ENCODE data around the gene SLC25A51.
A peak's percentile ranks its signal among the peaks of the same experiment; 100 is the strongest.
"Not testable (repeated sequence)": the region's sequence is repeated elsewhere in the genome, so short reads cannot be mapped to it uniquely, and the experiment has no call there.

The SLC25A51 gene

DNA sequence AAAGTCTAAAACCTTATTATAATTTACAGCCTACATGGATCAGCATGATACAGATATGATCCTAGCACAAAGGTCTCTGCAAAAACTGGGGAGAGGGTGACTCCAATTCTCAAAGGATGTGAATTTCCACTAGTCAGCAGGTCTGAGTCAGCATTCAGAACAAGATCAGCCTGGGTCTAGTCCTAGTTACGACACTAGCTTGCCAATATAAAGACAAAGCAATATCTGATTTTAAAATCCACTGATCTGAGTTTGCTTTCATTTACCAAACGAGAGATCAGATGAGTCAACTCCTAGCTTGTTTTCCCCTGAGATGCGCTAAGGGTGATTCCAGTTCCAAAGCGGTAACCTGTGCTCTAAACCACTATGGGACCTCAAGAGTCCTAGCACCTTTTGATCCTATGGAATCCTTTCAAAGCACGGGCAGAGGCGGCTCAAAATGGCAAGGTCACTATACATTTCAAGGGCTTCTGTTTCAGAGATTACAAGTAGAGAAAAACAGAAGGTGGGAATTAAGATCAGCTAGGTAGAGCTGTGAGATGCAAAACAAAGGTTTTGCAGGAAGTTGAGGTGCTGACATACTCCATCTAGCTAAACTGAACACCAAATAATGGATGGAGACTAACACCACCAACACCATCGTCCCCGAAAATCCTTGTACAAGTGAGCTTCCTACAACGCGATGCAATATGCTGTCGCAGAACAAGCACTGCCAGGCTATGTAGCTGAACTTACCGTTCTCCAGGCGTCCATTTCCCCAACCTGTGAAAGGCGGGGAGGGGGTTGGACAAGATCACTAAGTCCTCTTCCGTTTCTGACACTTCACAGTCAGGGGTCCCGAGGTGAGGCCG lies 906 bp downstream of the SLC25A51 start:
- DNase-seq (ENCODE audit: low spot score), result peak; percentile 31

DNA sequence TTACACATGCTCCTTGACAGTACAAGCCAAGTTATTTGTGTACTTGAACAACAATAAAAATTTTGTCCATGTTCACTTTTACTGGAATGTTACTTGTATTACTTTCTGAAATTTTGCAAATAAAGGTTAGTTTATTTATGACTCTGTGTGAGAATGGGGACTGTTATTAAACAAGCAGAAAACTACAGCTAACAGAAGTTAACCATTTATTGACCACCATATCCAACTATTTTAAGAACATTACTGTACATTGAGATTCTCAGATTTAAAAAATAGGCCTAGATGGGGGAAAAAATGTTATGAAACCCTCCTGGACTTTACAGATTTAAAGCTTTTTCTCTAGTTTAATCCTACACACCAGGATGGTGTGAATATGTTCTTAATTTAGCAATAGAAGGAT lies 1.8 kb downstream of the SLC25A51 start:
- no peak for DNase-seq (ENCODE audit: low spot score)

DNA sequence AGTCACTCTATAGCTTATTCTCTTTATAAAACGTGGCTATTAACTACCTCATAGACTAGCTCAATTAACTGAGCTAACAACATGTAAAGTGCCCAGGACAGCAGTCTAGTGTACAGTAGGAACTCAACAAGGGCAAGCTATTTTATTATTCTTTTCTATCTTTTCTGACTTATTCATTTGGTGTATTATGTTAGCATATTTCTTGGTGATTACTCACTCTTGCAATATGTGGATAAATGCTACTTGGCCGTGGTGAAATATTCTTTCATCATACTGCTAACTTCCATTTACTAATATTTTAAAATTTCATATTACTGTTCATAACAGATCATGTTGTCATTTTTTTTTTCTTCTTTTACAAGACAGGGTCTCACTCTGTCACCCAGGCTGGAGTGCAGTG lies 4.9 kb downstream of the SLC25A51 start:
- DNase-seq (ENCODE audit: low spot score), result no peak

DNA sequence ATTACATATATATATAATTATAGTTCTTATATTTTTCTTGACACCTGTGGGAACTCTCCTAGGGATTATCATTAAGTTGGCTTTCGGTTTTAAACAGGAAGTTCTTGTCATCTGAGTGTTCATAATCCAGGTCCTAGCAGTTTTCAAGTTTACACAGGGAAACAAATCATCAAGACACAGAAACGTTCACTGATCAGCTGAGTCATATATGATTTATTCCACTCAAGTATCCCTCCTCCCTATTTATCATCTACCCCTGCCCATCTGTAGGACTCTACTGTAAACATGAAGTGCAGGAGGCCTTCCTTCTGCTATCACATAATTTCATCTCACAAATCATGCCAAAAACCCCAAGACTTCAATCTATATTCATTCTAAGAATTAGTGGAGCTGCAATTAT lies 6.3 kb downstream of the SLC25A51 start:
- DNase-seq (ENCODE audit: low spot score), result no peak

DNA sequence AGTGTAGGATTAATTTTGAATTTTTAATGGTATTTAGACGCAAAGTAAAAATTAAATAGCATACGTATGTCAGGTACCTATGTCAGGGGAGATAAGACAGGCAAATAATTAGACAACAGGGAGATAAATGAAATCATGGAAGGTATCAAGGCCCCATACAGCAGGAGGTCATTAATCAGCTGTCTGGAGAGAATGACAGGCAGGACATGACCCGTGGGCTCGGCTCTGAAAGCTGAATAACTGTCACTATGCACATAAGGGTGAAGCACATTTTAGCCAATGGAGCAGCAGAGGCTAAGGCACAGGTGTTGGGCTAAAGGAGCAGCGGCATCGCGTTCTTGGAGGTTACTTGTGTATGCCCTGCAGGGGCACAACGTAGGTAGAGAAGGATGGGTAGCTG lies 11.9 kb downstream of the SLC25A51 start:
- no peak for DNase-seq (ENCODE audit: low spot score)

DNA sequence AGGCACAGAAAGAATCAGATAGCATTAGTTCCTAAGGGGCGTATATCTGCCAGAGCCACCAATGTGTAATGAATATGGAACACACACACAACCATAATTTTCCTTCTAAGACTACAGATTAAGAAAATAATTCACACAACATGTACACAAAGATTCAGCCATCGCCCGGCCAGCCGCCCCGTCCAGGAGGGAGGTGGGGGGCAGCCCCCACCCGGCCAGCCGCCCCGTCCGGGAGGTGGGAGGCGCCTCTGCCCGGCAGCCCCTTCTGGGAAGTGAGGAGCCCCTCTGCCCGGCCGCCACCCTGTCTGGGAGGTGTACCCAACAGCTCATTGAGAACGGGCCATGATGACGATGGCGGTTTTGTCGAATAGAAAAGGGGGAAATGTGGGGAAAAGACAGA lies 12.9 kb downstream of the SLC25A51 start:
- DNase-seq (ENCODE audit: low spot score), result not testable (repeated sequence)

DNA sequence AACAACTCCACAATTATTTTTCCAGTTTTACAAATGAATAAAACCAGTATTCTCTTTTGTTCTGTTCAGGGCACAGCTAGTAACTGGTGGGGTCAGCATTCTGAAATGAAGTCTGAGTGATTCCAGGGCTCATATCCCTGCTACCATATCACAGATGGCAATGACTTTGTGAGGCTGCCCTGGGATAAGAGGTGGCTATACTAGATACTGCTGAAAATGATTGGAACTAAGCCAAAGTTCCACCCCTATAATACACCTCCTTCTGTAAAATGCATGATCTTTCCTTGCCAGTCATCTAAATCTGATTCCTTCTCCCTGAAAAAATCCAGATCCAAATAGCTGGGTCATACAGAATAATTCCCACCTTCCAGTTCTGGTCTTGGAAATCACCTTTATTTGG lies 14.4 kb downstream of the SLC25A51 start:
- no peak for DNase-seq (ENCODE audit: low spot score)

DNA sequence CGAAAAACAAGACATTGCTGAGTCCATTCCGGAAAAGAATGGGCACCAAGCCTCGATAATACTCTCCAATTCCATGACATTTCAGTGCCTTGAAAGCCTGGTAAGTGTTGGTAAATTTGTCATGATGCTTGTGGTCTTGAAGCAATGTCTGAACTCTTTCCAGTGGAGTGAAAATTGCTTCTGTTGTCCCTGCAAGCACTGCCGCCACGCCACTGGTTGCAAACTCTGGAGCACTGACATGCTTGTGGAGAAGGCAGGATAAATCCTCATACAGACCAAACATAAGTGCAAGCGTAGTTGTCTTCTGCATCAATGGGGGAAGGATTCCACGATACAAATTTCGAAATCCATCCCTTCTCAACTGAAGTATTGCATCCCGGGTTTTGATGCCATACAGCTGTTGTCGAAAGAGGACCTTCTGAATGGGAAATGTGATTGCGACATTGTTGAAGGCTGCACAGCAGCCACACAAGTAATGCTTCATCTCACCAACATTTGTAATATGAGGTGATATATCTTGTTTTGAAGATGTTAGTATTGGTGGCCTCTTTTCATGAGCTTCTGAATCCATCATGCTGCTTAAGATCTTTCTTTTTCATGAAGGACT lies 15.8 kb downstream of the SLC25A51 start:
- DNase-seq (ENCODE audit: low spot score), result not testable (repeated sequence)

DNA sequence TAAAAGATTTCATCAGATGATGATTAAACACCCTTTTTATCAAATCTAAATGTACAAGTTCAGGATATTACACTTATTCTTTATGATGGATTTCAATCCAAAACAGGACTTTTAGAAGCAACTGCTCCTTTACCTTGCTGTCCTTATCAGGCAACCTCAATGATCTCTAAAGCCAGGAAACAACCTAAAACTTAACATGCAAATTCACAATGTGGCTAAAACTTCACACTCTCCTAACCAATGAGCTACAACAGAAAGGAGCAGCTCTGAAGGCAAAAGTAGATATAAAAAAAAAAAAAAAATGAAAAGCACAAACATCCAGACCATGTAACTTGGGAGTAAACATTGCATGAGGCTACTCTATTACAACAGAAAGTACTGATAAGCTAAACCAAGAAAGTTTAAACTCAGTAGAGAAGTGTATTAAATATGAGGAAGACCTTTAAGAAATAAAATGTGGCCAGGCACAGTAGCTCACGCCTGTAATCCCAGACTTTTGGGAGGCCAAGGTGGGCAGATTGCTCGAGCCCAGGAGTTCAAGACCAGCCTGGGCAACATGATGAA lies 22.9 kb downstream of the SLC25A51 start:
- no peak for DNase-seq (ENCODE audit: low spot score)

DNA sequence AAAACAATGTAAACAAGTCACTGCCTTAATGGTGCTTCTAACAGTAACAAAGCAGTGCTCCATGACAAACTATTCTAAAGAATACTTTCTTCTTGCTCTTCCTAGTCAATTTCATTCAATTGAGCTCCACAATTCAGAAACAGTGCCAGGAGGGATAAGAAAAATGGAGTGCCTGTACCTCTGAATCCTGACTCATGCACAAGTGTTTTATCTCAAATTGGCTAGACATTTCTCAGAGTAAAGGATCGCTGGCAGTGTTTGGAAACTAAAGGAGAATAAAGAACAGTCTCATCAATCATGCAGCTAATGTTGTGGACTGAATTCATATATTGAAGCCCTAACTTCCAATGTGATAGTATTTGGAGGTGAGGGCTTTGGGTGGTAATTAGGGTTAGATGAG lies 27.6 kb downstream of the SLC25A51 start:
- no peak for DNase-seq (ENCODE audit: low spot score)

DNA sequence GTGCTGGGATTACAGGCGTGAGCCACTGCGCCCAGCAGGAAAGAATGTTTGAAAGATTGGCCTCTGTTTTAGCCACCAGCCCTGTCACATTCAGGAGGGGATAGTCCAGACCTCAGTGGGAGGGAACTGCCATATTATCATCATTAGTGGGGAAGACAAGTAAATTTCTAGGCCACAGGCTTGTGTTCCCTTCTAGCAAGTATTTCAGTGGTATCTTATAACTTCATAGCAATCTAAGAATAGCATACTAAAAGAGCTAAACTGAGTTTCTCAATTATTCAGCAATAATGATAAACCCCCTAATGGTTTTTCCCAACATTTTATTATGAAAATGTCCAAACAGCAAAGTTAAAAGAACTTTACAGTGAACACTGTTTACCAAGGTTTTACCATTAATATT lies 30.0 kb downstream of the SLC25A51 start:
- no peak for DNase-seq (ENCODE audit: low spot score)

DNA sequence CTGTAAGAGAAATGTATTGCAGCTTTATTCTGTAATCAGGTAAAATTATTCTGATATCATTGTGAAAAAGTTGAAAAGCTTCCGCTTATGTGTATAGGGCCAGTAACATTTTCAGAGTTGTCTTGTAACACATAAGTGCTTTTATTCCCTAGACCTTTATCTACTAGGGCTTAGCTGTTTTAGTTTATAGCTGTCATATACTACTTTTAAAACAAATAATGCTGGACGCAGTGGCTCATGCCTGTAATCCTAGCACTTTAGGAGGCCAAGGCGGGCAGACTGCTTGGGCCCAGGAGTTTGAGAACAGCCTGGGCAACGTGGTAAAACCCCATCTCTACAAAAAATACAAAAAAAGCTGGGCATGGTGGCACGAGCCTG lies 33.1 kb downstream of the SLC25A51 start:
- no peak for DNase-seq (ENCODE audit: low spot score)

DNA sequence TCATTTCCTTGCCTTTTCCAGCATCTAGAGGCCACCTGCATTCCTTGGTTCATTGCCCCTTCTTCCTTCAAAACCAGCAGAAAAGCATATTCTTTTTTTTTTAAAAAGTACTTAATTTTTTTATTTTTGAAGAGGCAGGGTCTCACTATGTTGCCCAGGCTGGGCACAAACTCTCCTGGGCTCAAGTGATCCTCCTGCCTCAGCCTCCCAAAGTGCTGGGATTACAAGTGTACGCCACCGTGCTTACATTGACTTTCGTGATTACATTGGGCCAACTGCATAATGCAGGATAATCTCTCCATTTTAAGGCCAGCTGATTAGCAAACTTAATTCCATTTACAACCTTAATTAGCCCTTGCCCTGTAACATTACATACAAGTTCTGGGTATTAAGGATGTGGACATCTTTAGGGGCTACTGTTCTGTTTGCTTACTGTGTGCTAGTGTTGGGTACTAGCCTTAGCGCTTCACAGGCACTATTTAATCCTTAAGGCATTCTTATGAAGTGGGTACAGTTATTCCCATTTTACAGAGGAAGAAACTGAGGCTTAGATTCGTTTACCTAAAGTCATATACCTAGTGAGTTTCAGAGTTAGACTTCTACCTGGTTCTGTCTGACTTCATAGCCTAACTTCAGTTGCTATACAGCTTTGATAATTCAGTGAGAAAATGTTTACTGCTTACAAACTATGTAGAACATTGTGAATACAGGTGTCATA lies 33.7 kb downstream of the SLC25A51 start:
- DNase-seq (ENCODE audit: low spot score), result no peak

DNA sequence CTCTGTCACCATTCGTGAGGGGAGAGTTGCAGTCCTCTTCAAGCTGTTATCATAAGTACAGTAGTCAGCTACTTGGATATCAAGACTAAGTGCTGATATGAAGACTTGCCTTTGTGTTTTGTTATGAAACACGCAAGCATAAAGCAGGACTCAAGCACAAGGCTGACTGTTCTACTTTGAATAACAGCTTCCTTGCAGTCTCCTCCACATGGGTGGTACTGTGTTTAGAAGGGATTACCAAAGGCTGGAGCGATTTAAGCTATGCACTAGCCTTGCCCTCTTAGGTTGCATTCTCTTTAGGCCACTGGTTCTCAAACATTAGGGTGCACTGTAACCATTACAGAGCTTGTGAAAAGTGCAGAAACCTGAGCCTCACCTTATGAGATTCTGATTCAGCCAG lies 41.4 kb downstream of the SLC25A51 start:
- DNase-seq (ENCODE audit: low spot score), result no peak

DNA sequence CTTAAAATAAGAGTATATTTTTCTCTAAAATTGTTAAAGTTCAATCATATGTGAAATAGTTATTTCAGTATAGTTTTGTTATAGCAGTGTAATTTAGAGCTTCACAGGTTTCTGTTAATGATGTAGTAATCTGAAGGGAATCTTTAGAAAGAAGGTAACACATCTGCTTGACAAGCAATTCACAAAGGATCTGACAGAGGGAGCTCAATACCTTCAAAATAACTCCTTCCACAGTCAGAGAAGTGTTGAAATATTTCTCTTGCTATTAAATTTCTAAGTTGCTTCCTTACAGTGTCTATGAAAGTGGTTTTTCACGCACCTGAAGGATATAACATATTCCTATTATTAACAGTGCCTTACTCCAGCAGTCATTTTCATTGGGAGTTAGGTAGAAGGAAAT lies 44.9 kb downstream of the SLC25A51 start:
- DNase-seq (ENCODE audit: low spot score), result no peak

DNA sequence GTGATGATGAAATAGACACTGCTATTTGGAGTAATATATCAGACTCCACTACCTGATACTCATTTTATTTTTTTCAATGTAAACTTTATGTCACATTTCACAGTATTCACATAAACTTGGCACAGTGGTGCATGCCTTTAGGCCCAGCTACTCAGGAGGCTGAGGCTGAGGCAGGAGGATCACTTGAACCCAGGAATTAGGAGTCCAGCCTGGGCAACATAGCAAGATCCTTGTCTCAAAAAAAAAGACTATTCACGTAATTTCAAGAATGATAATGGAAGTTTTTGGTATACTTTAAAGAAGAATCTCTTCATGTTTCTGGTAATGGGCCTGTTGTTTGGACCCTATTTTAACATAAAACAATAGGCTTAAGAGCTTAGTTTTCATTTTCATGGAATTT lies 47.4 kb downstream of the SLC25A51 start:
- no peak for DNase-seq (ENCODE audit: low spot score)

DNA sequence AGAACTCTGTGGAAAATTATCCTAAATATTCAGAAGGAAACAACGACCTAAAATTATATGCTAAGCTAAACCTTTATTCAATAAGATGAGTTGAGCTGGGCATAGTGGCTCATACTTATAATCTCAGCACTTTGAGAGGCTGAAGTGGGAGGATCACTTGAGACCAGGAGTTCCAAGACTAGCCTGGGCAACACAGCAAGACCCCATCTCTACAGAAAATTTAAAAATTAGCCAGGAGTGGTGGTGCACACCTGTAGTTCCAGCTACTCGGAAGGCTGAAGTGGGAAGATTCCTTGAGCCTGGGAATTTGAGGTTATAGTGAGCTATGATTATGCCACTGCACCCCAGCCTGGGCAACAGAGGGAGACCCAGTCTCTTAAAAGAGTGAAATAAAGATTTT lies 51.7 kb downstream of the SLC25A51 start:
- no peak for DNase-seq (ENCODE audit: low spot score)

DNA sequence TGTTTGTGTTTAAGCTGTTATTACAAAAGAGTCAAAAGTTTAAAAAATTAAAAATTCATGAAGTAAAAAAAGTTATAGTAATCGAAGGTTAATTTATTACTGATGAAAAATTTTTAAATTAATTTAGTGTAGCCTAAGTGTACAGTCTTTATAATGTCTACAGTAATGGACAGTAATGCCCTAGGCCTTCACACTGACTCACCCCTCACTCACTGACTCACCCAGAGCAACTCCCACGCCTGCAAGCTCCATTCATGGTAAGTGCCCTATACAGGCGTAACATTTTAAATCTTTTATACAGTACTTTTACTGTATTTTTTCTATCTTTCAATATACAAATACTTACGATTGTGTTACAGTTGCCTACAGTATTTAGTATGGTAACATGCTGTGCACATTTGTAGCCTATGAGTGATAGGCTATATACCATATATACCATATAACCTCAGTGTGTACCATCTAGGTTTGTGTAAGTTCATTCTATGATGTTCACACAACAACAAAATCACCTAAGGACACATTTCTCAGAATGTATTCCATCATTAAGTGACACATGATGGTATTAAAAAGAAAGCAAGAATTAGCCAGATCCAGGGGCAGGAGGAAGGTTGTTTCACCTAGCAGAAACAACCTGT lies 63.2 kb downstream of the SLC25A51 start:
- peak; percentile 44 for DNase-seq (ENCODE audit: low spot score)

DNA sequence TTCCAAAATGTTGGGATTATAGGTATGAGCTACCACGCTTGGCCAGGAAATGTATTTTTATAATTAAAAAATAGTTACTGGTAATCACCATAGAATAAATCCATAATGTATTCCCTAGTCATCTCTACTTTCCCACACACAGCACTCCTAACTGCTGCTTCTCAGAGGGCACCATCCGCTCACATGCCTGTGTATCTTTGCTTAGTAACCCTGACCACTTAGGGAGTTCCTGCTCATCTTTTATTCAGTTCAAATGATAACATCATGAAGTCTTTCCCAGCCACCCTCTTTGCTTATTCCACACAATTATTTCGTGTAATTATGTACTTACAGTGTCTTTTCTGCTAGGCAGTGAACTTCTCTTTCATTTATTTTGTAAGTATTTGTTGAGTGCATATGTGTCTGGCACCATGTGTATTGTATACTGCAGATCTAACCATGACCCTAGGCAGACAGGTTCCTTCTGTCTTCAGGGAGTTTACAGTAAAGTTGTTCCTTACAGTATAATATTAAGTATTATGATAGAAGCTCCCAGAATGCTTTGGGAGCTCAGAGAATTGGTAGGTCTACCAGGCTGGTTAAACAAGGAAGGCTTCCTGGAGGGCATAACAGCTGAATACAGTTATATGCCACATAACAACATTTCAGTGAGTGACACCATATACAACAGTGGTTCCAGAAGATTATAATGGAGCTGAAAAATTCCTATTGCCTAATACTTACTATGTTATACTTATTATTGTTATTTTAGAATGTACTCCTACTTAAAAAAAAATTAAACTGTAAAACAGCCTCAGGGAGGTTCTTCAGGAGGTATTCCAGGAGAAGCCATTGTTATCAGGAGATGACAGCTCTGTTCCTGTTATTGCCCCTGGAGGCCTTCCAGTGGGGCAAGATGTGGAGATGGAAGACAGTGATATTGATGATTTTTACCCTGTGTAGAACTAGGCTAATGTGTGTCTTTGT lies 64.1 kb downstream of the SLC25A51 start:
- DNase-seq (ENCODE audit: low spot score), result peak; percentile 38
